GM12875 (cell line): ENCODE measurements around the gene P4HA2.
A peak's percentile ranks its signal among the peaks of the same experiment; 100 is the strongest.

Source experiments
- H3K4me3 ChIP-seq: one replicate; pipeline ENCODE4 v1.5.1; 2011; ENCODE audit warnings: low read depth, low read length, control low read depth
- CTCF ChIP-seq: IDR thresholded peaks from 2 replicates; pipeline ENCODE4 v1.5.1; 2011; ENCODE audit warnings: low read depth, mild to moderate bottlenecking, control low read depth, inconsistent platforms, low read length, moderate library complexity, borderline replicate concordance; ENCODE audit not compliant: insufficient read depth

Gene P4HA2

GRCh38 chr5:132238901-132239500 lies 11.3 kb upstream of the P4HA2 start:
- no peak overlapping the region for H3K4me3 ChIP-seq
- no peak for TF ChIP-seq CTCF

GRCh38 chr5:132238169-132238744 lies 10.6 kb upstream of the P4HA2 start:
- no peak overlapping the region for H3K4me3 ChIP-seq
- peak; percentile 86 for TF ChIP-seq CTCF

DNA sequence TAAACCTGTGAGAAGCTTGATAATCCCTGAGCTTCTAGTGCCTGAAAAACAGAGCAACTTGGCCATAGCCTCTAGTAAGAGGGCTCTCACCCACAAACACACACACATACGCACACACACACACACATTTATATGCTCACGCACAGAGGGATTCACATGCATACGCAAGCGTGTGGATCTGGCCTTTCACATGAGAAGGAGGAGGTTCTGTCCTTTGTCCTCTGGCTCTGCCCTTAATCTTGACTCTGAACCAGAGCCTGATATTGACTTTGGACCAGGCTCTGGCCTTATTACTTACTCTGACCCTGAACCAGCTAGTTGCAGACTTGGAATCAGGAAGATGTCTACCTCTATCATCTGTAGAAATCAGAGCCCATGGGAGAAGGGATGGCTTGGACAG lies 10.0 kb upstream of the P4HA2 start:
- TF ChIP-seq CTCF = no peak
- no peak overlapping the region for H3K4me3 ChIP-seq

DNA sequence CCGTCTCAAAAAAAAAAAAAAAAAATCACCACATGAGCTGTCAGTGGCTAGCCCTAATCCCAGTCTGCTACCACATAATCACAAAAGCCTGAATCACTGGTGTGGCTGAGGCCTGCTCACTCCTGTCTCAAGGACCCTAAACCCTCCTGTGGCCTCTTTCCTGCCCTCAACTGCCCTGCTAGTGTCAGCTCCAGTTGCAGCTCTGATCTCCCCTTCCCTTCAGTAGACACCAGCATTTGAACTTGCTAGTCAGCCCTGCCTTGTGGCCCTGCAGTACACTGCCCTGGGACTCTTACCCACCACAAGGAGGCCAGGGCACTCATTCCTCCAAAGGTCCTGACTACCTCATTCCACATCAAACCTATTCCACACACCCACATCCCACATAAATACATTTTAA lies 9.5 kb upstream of the P4HA2 start:
- no peak for TF ChIP-seq CTCF
- H3K4me3 ChIP-seq = no peak overlapping the region

- no peak for TF ChIP-seq CTCF
These were observed 7.7 kb upstream of the P4HA2 start for GRCh38 chr5:132235340-132235739.

DNA sequence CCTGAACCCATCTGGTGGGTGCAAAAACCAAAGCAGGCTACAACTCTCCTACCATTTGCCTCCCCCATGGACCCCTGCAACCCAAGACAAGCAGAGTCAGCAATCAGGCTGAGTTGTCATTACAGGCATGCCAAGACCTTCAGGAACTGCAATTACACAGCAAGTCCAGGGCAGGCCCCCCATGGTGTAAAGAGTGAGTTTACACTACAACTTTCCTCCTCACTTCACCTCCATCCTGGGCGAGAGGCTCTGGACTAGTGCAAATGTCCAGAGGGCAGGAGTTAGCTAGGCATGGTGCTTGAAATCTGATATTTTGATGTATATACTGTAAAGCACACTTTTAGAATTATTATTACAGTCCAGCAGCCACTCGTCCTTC lies 7.0 kb upstream of the P4HA2 start:
- no peak overlapping the region for H3K4me3 ChIP-seq
- TF ChIP-seq CTCF = no peak

More at GRCh38 chr5:132235340-132235739, 7.7 kb upstream of the P4HA2 start:
- no peak overlapping the region for H3K4me3 ChIP-seq
